ENCODE results near the gene PRKAA1.

Gene PRKAA1

GRCh38 chr5:40844565-40844964 is 46.4 kb upstream of the PRKAA1 start:
- TF ChIP-seq EZH2phosphoT487 (IDR thresholded peaks at IDR 0.05; ENCODE audit: borderline replicate concordance) (no peak), CTCF (conservative IDR thresholded peaks at IDR 0.05; ENCODE audit: low read length) (no peak)
- H3K4me3 ChIP-seq (ENCODE audit: low read length, poor library complexity, severe bottlenecking): no peak overlapping the region
- no peaks in the 10 kb centered on the region for H3K79me2 ChIP-seq (ENCODE audit: insufficient read depth, low read length)
- no peak overlapping the region for H3K4me2 ChIP-seq (ENCODE audit: low read depth, low read length, poor library complexity, severe bottlenecking)
- peaks cover 8% of the 10 kb centered on the region for H3K27me3 ChIP-seq (ENCODE audit: insufficient read depth, low read length, poor library complexity, severe bottlenecking)
- H4K20me1 ChIP-seq (ENCODE audit: insufficient read depth, low read length, poor library complexity, severe bottlenecking): no peaks in the 10 kb centered on the region
- H2AFZ ChIP-seq (ENCODE audit: low read length): no peak overlapping the region
- H3K9me2 ChIP-seq (replicated peaks; ENCODE audit: low read depth, low read length): no peaks in the 10 kb centered on the region
- H3K9me3 ChIP-seq (ENCODE audit: insufficient read depth, low read depth, low read length): no peaks in the 10 kb centered on the region
- no peaks in the 10 kb centered on the region for H3K36me3 ChIP-seq (ENCODE audit: insufficient read depth, low read length)
- H3K9ac ChIP-seq (ENCODE audit: low read depth, low read length, poor library complexity, severe bottlenecking): no peak overlapping the region
- peaks cover 14% of the 10 kb centered on the region for H3K4me1 ChIP-seq (ENCODE audit: insufficient read depth, low read length, poor library complexity, severe bottlenecking)
- no peaks in the 10 kb centered on the region; the same call in 1 of the 2 replicates for H3F3A ChIP-seq (ENCODE audit: low read depth)

- Histone ChIP-seq H3K36me3 (ENCODE audit: insufficient read depth, low read length) (no peaks in the 10 kb centered on the region), H3K4me1 (ENCODE audit: insufficient read depth, low read length, poor library complexity, severe bottlenecking) (peaks cover 14% of the 10 kb centered on the region), H3F3A (ENCODE audit: low read depth) (no peaks in the 10 kb centered on the region; the same call in 1 of the 2 replicates), H4K20me1 (ENCODE audit: insufficient read depth, low read length, poor library complexity, severe bottlenecking) (no peaks in the 10 kb centered on the region), H3K9ac (ENCODE audit: low read depth, low read length, poor library complexity, severe bottlenecking) (no peak overlapping the region), H3K27me3 (ENCODE audit: insufficient read depth, low read length, poor library complexity, severe bottlenecking) (peaks cover 8% of the 10 kb centered on the region), H3K9me3 (ENCODE audit: insufficient read depth, low read depth, low read length) (no peaks in the 10 kb centered on the region), H2AFZ (ENCODE audit: low read length) (no peak overlapping the region), H3K4me3 (ENCODE audit: low read length, poor library complexity, severe bottlenecking) (peak overlapping the region; percentile 68), H3K9me2 (replicated peaks; ENCODE audit: low read depth, low read length) (no peaks in the 10 kb centered on the region), H3K79me2 (ENCODE audit: insufficient read depth, low read length) (no peaks in the 10 kb centered on the region), H3K4me2 (ENCODE audit: low read depth, low read length, poor library complexity, severe bottlenecking) (peak overlapping the region; percentile 65)
- TF ChIP-seq EZH2phosphoT487 (IDR thresholded peaks at IDR 0.05; ENCODE audit: borderline replicate concordance): no peak
- no peak for TF ChIP-seq CTCF (conservative IDR thresholded peaks at IDR 0.05; ENCODE audit: low read length)
Observed at GRCh38 chr5:40842351-40842750, 44.2 kb upstream of the PRKAA1 start.

GRCh38 chr5:40841068-40841805 is 43.1 kb upstream of the PRKAA1 start, which contains the start of gene CARD6:
Gene CARD6, plus strand, starts transcription at chr5:40841367. Its CDS starts 16 bp downstream, at chr5:40841383.
- peaks cover 8% of the 10 kb centered on the region for H3K27me3 ChIP-seq (ENCODE audit: insufficient read depth, low read length, poor library complexity, severe bottlenecking)
- TF ChIP-seq EZH2phosphoT487 (IDR thresholded peaks at IDR 0.05; ENCODE audit: borderline replicate concordance): no peak
- TF ChIP-seq CTCF (conservative IDR thresholded peaks at IDR 0.05; ENCODE audit: low read length): peak; percentile 30

More at GRCh38 chr5:40841068-40841805, 43.1 kb upstream of the PRKAA1 start, which contains the start of gene CARD6:
- H3K4me2 ChIP-seq (ENCODE audit: low read depth, low read length, poor library complexity, severe bottlenecking): peak within 1 kb of the TSS; percentile 65
- H3K9me3 ChIP-seq (ENCODE audit: insufficient read depth, low read depth, low read length): no peaks in the 10 kb centered on the region
- H3K79me2 ChIP-seq (ENCODE audit: insufficient read depth, low read length): no peaks in the 10 kb centered on the region
- H3K9me2 ChIP-seq (replicated peaks; ENCODE audit: low read depth, low read length): no peaks in the 10 kb centered on the region
- no peaks in the 10 kb centered on the region for H4K20me1 ChIP-seq (ENCODE audit: insufficient read depth, low read length, poor library complexity, severe bottlenecking)
- H3K36me3 ChIP-seq (ENCODE audit: insufficient read depth, low read length): no peaks in the 10 kb centered on the region
- H3K4me3 ChIP-seq (ENCODE audit: low read length, poor library complexity, severe bottlenecking): peak within 1 kb of the TSS; percentile 68
- peaks cover 14% of the 10 kb centered on the region for H3K4me1 ChIP-seq (ENCODE audit: insufficient read depth, low read length, poor library complexity, severe bottlenecking)
- H2AFZ ChIP-seq (ENCODE audit: low read length): peak within 1 kb of the TSS; percentile 92
- H3K9ac ChIP-seq (ENCODE audit: low read depth, low read length, poor library complexity, severe bottlenecking): peak within 1 kb of the TSS; percentile 57
- no peaks in the 10 kb centered on the region; the same call in 1 of the 2 replicates for H3F3A ChIP-seq (ENCODE audit: low read depth)

Data from Loucy (cell line).